Pancreas (tissue), 10 donors: Measurements from ENCODE around the gene DCBLD2. TPM values are rescaled to one million over a fixed set of nuclear protein-coding genes. Genes with fewer than 3 reads are reported as not detected.

Source experiments
- ATAC-seq, 4 donors: fragments of 200-7000 bp; cut with Tn5 transposase; one replicate each; pipeline versions ENCODE4 v1.8.0 to v1.9.1; 2020; ENCODE audit warnings: mild to moderate bottlenecking in 4 of 4, moderate library complexity in 4 of 4
- DNase-seq, 6 donors: peaks; one replicate each; pipeline ENCODE4 v3.0.0-alpha.2; 2020
- FAIRE-seq: peaks from 2 replicates; lab custom pipeline; 2012; peaks lifted over from hg19 to GRCh38; lab: Jason Lieb, UNC
- H3K27ac ChIP-seq, 4 donors: fragments of 200-600 bp; sonication (generic); 1 replicate in 3 of 4; 2 replicates in 1 of 4; pipeline versions ENCODE4 v1.5.0 to v1.8.0; 2020
- H3K27me3 ChIP-seq, 4 donors: fragments of 200-600 bp; one replicate each; pipeline ENCODE4 v1.8.0; 2021
- H3K36me3 ChIP-seq, 3 donors: fragments of 200-600 bp; sonication (generic) in 1 of 3; one replicate each; pipeline versions ENCODE4 v1.5.0 to v1.8.0; 2020 to 2021
- H3K4me1 ChIP-seq, 3 donors: fragments of 200-600 bp; one replicate each; pipeline ENCODE4 v1.8.0; 2021
- H3K4me3 ChIP-seq, 4 donors: fragments of 200-600 bp; sonication (generic) in 2 of 4; one replicate each; pipeline versions ENCODE4 v1.5.0 to v1.8.0; 2020 to 2021
- H3K9me3 ChIP-seq, 4 donors: fragments of 200-600 bp; one replicate each; pipeline ENCODE4 v1.8.0; 2021
- CTCF ChIP-seq, 4 donors: fragments of 200-600 bp; sonication (generic) in 3 of 4; IDR thresholded peaks; one replicate each; pipeline versions ENCODE4 v1.5.0 to v1.8.0; 2021; ENCODE audit warnings: antibody characterized with exemption in 4 of 4
- WGBS, 2 donors: extraction: QIAGEN DNeasy Blood & Tissue Kit; methylation state at CpG; one replicate each; pipeline ENCODE4 v1.1.7; 2013; 5-methylcytosine and 5-hydroxymethylcytosine counted together
- intact Hi-C, 3 donors: fragments of 100-400 bp; cut with DNase I; formaldehyde crosslinking; loops; one replicate each; pipeline versions ENCODE4 v1.11.1 to v1.14.2; 2022
- polyA plus RNA-seq, 2 donors: library from polyadenylated mRNA; stranded (reverse); fragments of 200-250 nt; gene quantifications; one replicate each; pipeline ENCODE4 v1.2.3, GENCODE V29; 2013
- total RNA-seq, 6 donors: library from RNA; stranded (reverse); fragmentation: NEBNext Ultra II Directional in 4 of 6; extraction: Animal tissue kit (Norgen Biotek cat#: 25700) in 4 of 6; gene quantifications; one replicate each; pipeline versions ENCODE4 v1.2.1 to v1.2.4, GENCODE V29; 2021 to 2023
- donor health status: healthy with polysubstance abuse.
- donor health status: DM: no; HTN: no; CAD: no; lungs with moderate emphysema.
- donor health status: DM: no; HTN: no; CAD: no.
- donor health status: control.
- donor health status: control.
- donor health status: Bipolar disorder and iron deficiency.
- donor health status: DM: yes; HTN: yes; CAD: no.
- donor health status: DM: no; HTN: no; CAD: no.
- donor health status: DM: no; HTN: no; CAD: no.
- donor health status: DM: yes; HTN: yes; CAD: no.

DCBLD2 gene
- total and polyA plus RNA-seq, 8 donors = 2.2 to 12.9 (median 6.9) TPM

- intact Hi-C loops = no loop called here
- DNase-seq (no peak), FAIRE-seq (no peak), ATAC-seq (peak; percentile 28 to 48 (median 40))
- TF ChIP-seq CTCF (IDR thresholded peaks at IDR 0.05) = no peak
- Histone ChIP-seq H3K27me3 (no peaks in the 10 kb centered on the region), H3K9me3 (no peaks in the 10 kb centered on the region), H3K27ac (peak overlapping the region in 2 of 4 donors; percentile 40 to 62), H3K4me1 (peaks cover 0 to 26% (median 10%) of the 10 kb centered on the region in 3 donors), H3K36me3 (no peaks in the 10 kb centered on the region), H3K4me3 (no peak overlapping the region)
Measured at GRCh38 chr3:98777801-98778220, 123.7 kb downstream of the DCBLD2 start.

- no peak for FAIRE-seq
- intact Hi-C loops = no loop called here
- peaks cover 0 to 26% (median 10%) of the 10 kb centered on the region in 3 donors for H3K4me1 ChIP-seq
- H3K4me3 ChIP-seq = no peak overlapping the region
- no peaks in the 10 kb centered on the region for H3K9me3 ChIP-seq
- H3K27ac ChIP-seq = peak overlapping the region in 2 of 4 donors; percentile 46 to 62
- TF ChIP-seq CTCF (IDR thresholded peaks at IDR 0.05) = no peak
- H3K27me3 ChIP-seq = no peaks in the 10 kb centered on the region
- 13 to 15% methylated on average over 2 of the region's 2 CpGs for WGBS, 2 donors
- H3K36me3 ChIP-seq = no peaks in the 10 kb centered on the region
- DNase-seq = peak in 3 of 6 donors; percentile 43 to 75 (median 48)
- ATAC-seq = peak; percentile 82 to 91 (median 88)
Measured at GRCh38 chr3:98777286-98777685, 124.2 kb downstream of the DCBLD2 start.

DNA sequence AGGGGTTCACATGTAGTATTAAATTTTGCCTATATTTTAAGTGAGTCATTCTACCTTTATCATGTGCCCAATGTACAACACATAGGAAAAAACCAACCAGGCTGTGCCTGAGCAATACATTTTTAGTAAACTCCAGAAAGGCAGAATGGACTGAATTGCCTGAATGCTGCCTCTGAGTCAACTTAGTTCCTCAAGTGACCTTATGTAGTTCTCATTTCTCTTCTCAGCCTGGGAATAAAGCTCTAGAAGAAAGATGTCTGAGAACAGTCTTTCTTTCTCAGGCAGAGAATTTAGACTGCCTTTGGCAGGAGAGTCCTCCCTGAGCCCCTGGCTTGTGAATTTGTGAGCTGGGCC is 125.4 kb downstream of the DCBLD2 start:
- no peaks in the 10 kb centered on the region for H3K27me3 ChIP-seq
- FAIRE-seq (no peak), ATAC-seq (no peak), DNase-seq (no peak)
- H3K27ac ChIP-seq = peak overlapping the region in 1 of 4 donors; percentile 62
- TF ChIP-seq CTCF (IDR thresholded peaks at IDR 0.05) = no peak
- H3K9me3 ChIP-seq = no peaks in the 10 kb centered on the region
- H3K4me1 ChIP-seq = peaks cover 0 to 31% (median 10%) of the 10 kb centered on the region in 3 donors
- no peaks in the 10 kb centered on the region for H3K36me3 ChIP-seq
- no peak overlapping the region for H3K4me3 ChIP-seq
- intact Hi-C loops = no loop called here

- Histone ChIP-seq H3K27ac (no peak overlapping the region), H3K4me1 (peaks cover 0 to 31% (median 10%) of the 10 kb centered on the region in 3 donors), H3K4me3 (no peak overlapping the region), H3K27me3 (no peaks in the 10 kb centered on the region), H3K9me3 (no peaks in the 10 kb centered on the region), H3K36me3 (no peaks in the 10 kb centered on the region)
- intact Hi-C loops = no loop called here
- DNase-seq = no peak
- no peak for ATAC-seq
- no peak for TF ChIP-seq CTCF (IDR thresholded peaks at IDR 0.05)
- no peak for FAIRE-seq
- WGBS, 2 donors = 47 to 50% methylated on average over 3 of the region's 3 CpGs
Measured at GRCh38 chr3:98775459-98776139, 125.9 kb downstream of the DCBLD2 start.

DNA sequence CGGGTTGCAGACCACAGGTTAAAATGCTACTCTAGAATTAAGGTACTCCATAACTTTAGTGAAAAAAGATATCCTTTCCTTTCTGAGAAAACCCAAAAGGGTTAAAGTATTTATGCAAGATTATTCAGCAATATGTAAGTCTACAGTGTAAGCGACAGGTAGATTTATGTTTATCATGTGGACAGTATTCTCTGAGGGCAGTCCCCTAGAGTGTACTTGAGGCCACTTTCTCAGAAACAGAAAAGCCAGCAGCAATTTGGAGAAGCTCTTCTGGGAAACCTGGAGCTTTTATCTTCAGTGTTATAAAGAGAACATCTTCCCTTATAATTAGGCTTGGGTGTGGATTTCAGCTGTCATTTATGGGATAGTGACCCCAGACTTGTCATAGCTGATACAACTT is 129.5 kb downstream of the DCBLD2 start:
- ATAC-seq = no peak
- WGBS, 2 donors = 68 to 70% methylated on average over 2 of the region's 2 CpGs
- H3K27ac ChIP-seq = no peak overlapping the region
- no peaks in the 10 kb centered on the region for H3K36me3 ChIP-seq
- no peak for TF ChIP-seq CTCF (IDR thresholded peaks at IDR 0.05)
- DNase-seq = no peak
- intact Hi-C loops = no loop called here
- H3K4me3 ChIP-seq = no peak overlapping the region
- H3K9me3 ChIP-seq = no peaks in the 10 kb centered on the region
- H3K4me1 ChIP-seq = peaks cover 0 to 21% (median 0%) of the 10 kb centered on the region in 3 donors
- FAIRE-seq = no peak
- no peaks in the 10 kb centered on the region for H3K27me3 ChIP-seq
